Measurements from ENCODE around the gene ARHGAP32.
"Not testable (repeated sequence)": the region's sequence is repeated elsewhere in the genome, so short reads cannot be mapped to it uniquely, and the experiment has no call there.

Gene ARHGAP32

GRCh38 chr11:129018126-129018525, 174.0 kb downstream of the ARHGAP32 start:
- DNase-seq = no peak

- DNase-seq = no peak
These were observed 178.2 kb downstream of the ARHGAP32 start for GRCh38 chr11:129013737-129014475.

GRCh38 chr11:129012880-129013279, 179.2 kb downstream of the ARHGAP32 start:
- no peak for DNase-seq

GRCh38 chr11:129006161-129006560, 186.0 kb downstream of the ARHGAP32 start:
- DNase-seq = no peak

- DNase-seq = not testable (repeated sequence)
These were observed 193.0 kb downstream of the ARHGAP32 start for GRCh38 chr11:128999165-128999564.

GRCh38 chr11:128988242-128988970, 203.7 kb downstream of the ARHGAP32 start:
- DNase-seq = no peak

GRCh38 chr11:128985880-128986279, 206.2 kb downstream of the ARHGAP32 start:
- DNase-seq = no peak

- peak; percentile 7 for DNase-seq
These were observed 209.1 kb downstream of the ARHGAP32 start for GRCh38 chr11:128983023-128983422.

GRCh38 chr11:128981254-128981653, 210.9 kb downstream of the ARHGAP32 start:
- DNase-seq = no peak

- DNase-seq = no peak
These were observed 221.4 kb downstream of the ARHGAP32 start for GRCh38 chr11:128970598-128971190.

- DNase-seq = no peak
These were observed 223.2 kb downstream of the ARHGAP32 start for GRCh38 chr11:128968916-128969315.

- DNase-seq = no peak
These were observed 224.5 kb downstream of the ARHGAP32 start for GRCh38 chr11:128967578-128967977.

GRCh38 chr11:128965485-128965884, 226.6 kb downstream of the ARHGAP32 start:
- DNase-seq = no peak

GRCh38 chr11:128964463-128964930, 227.6 kb downstream of the ARHGAP32 start:
- DNase-seq = no peak

- no peak for DNase-seq
These were observed 228.3 kb downstream of the ARHGAP32 start for GRCh38 chr11:128963744-128964325.

GRCh38 chr11:128962896-128963295, 229.2 kb downstream of the ARHGAP32 start:
- DNase-seq = no peak

GRCh38 chr11:128961645-128962044, 230.5 kb downstream of the ARHGAP32 start:
- DNase-seq = no peak

- DNase-seq = no peak
These were observed 235.0 kb downstream of the ARHGAP32 start for GRCh38 chr11:128957202-128957482.

- peak; percentile 52 for DNase-seq
These were observed 235.5 kb downstream of the ARHGAP32 start for GRCh38 chr11:128956401-128957201.

- DNase-seq = no peak
These were observed 236.5 kb downstream of the ARHGAP32 start for GRCh38 chr11:128955636-128956035.

GRCh38 chr11:128953151-128953550, 239.0 kb downstream of the ARHGAP32 start:
- no peak for DNase-seq

GRCh38 chr11:128949791-128950454, 242.2 kb downstream of the ARHGAP32 start:
- no peak for DNase-seq
